Trophoblast cell (in vitro differentiated cells and primary cell): ENCODE data around the gene GTF2A2.

Source experiments
- DNase-seq, 2 donors: peaks; one replicate each; pipeline ENCODE4 v3.0.0-alpha.2; 2016
- H2AFZ ChIP-seq: 2 replicates; pipeline ENCODE4 v1.6.1; 2013; ENCODE audit warnings: low read length, moderate library complexity, mild to moderate bottlenecking; ENCODE audit not compliant: insufficient read depth, poor library complexity
- H2AK5ac ChIP-seq: 2 replicates; pipeline ENCODE4 v1.6.1; 2013; ENCODE audit warnings: mild to moderate bottlenecking, low read length
- H2BK120ac ChIP-seq: 2 replicates; pipeline ENCODE4 v1.6.1; 2013; ENCODE audit warnings: low read length, mild to moderate bottlenecking, moderate library complexity; ENCODE audit not compliant: insufficient read depth, poor library complexity
- H2BK12ac ChIP-seq: 2 replicates; pipeline ENCODE4 v1.6.1; 2013; ENCODE audit warnings: mild to moderate bottlenecking, low read length, moderate library complexity
- H2BK5ac ChIP-seq: 2 replicates; pipeline ENCODE4 v1.6.1; 2013; ENCODE audit warnings: low read length, low read depth, moderate library complexity, mild to moderate bottlenecking; ENCODE audit not compliant: poor library complexity
- H3K14ac ChIP-seq: 2 replicates; pipeline ENCODE4 v1.6.1; 2013; ENCODE audit warnings: mild to moderate bottlenecking, low read length
- H3K18ac ChIP-seq: 2 replicates; pipeline ENCODE4 v1.6.1; 2013; ENCODE audit warnings: mild to moderate bottlenecking, low read length
- H3K23ac ChIP-seq: 2 replicates; pipeline ENCODE4 v1.6.1; 2013; ENCODE audit warnings: low read length
- H3K27ac ChIP-seq: 2 replicates; pipeline ENCODE4 v1.5.1; 2013; ENCODE audit warnings: low read depth, mild to moderate bottlenecking, inconsistent platforms, low read length, moderate library complexity
- H3K27me3 ChIP-seq: 2 replicates; pipeline ENCODE4 v1.6.1; 2013; ENCODE audit warnings: inconsistent platforms, mild to moderate bottlenecking, low read length, moderate library complexity; ENCODE audit not compliant: insufficient read depth
- H3K36me3 ChIP-seq, 2 experiments: 1 replicate in 1 of 2; 2 replicates in 1 of 2; pipeline ENCODE4 v1.6.1; 2013; ENCODE audit warnings: low read length in 2 of 2, mild to moderate bottlenecking in 2 of 2, moderate library complexity in 1 of 2; ENCODE audit not compliant: insufficient read depth in 2 of 2, control insufficient read depth in 1 of 2
- H3K4ac ChIP-seq: 2 replicates; pipeline ENCODE4 v1.6.1; 2013; ENCODE audit warnings: low read depth, mild to moderate bottlenecking, low read length, moderate library complexity
- H3K4me1 ChIP-seq, 2 experiments: 1 replicate in 1 of 2; 2 replicates in 1 of 2; pipeline ENCODE4 v1.6.1; 2013; ENCODE audit warnings: low read length in 2 of 2, mild to moderate bottlenecking in 2 of 2, moderate library complexity in 1 of 2; ENCODE audit not compliant: insufficient read depth in 2 of 2, control insufficient read depth in 1 of 2
- H3K4me2 ChIP-seq: 2 replicates; pipeline ENCODE4 v1.6.1; 2013; ENCODE audit warnings: inconsistent platforms, mild to moderate bottlenecking, low read length, moderate library complexity
- H3K4me3 ChIP-seq: 2 replicates; pipeline ENCODE4 v1.5.1; 2013; ENCODE audit warnings: mild to moderate bottlenecking, low read depth, low read length, inconsistent platforms
- H3K79me1 ChIP-seq: one replicate; pipeline ENCODE4 v1.6.1; 2013; ENCODE audit warnings: low read length
- H3K79me2 ChIP-seq: 2 replicates; pipeline ENCODE4 v1.6.1; 2013; ENCODE audit warnings: low read length, mild to moderate bottlenecking; ENCODE audit not compliant: control insufficient read depth, insufficient read depth, poor library complexity
- H3K9ac ChIP-seq: 2 replicates; pipeline ENCODE4 v1.6.1; 2013; ENCODE audit warnings: mild to moderate bottlenecking, low read length
- H3K9me3 ChIP-seq: 2 replicates; pipeline ENCODE4 v1.6.1; 2013; ENCODE audit warnings: low read depth, mild to moderate bottlenecking, control low read depth, inconsistent platforms, low read length; ENCODE audit not compliant: insufficient read depth
- H4K12ac ChIP-seq: 2 replicates; pipeline ENCODE4 v1.6.1; 2013; ENCODE audit warnings: low read depth, mild to moderate bottlenecking, low read length, moderate library complexity
- H4K8ac ChIP-seq: 2 replicates; pipeline ENCODE4 v1.6.1; 2013; ENCODE audit warnings: low read depth, mild to moderate bottlenecking, low read length, moderate library complexity
- H4K91ac ChIP-seq: one replicate; pipeline ENCODE4 v1.6.1; 2013; ENCODE audit warnings: low read depth, mild to moderate bottlenecking, low read length, moderate library complexity
- WGBS: extraction: QIAGEN DNeasy Blood & Tissue Kit; methylation state at CpG from one replicate; pipeline ENCODE4 v1.1.7; 2013; ENCODE audit warnings: missing lambda C conversion rate; ENCODE audit not compliant: insufficient read length, insufficient coverage; ENCODE audit errors: extremely low coverage; 5-methylcytosine and 5-hydroxymethylcytosine counted together

The GTF2A2 gene

GRCh38 chr15:59618406-59618805 is 38.9 kb downstream of the GTF2A2 start:
- no peak overlapping the region for H3K4me3 ChIP-seq
- H3K9me3 ChIP-seq, result no peaks in the 10 kb centered on the region
- no peak overlapping the region for H4K91ac ChIP-seq
- H2AK5ac ChIP-seq, result no peak overlapping the region
- H3K27me3 ChIP-seq, result no peaks in the 10 kb centered on the region
- H3K79me2 ChIP-seq, result no peaks in the 10 kb centered on the region
- no peak overlapping the region for H2BK5ac ChIP-seq
- no peak overlapping the region for H2BK12ac ChIP-seq
- H3K9ac ChIP-seq, result no peak overlapping the region
- H3K4me1 ChIP-seq, result no peaks in the 10 kb centered on the region
- H2BK120ac ChIP-seq, result no peak overlapping the region
- H3K36me3 ChIP-seq, result no peaks in the 10 kb centered on the region
- H4K12ac ChIP-seq, result no peak overlapping the region
- WGBS, result no CpG with 5 or more reads among the region's 4 CpGs
- no peak overlapping the region for H3K27ac ChIP-seq
- no peak overlapping the region for H3K4me2 ChIP-seq
- no peak overlapping the region for H2AFZ ChIP-seq
- H3K18ac ChIP-seq, result no peak overlapping the region
- H3K14ac ChIP-seq, result no peak overlapping the region
- H3K79me1 ChIP-seq, result no peaks in the 10 kb centered on the region
- no peak for DNase-seq
- no peak overlapping the region for H3K4ac ChIP-seq
- no peak overlapping the region for H4K8ac ChIP-seq
- H3K23ac ChIP-seq, result no peak overlapping the region

- no peak overlapping the region for H2BK5ac ChIP-seq
- H3K79me2 ChIP-seq, result no peaks in the 10 kb centered on the region
- H3K9me3 ChIP-seq, result no peaks in the 10 kb centered on the region
- no peaks in the 10 kb centered on the region for H3K79me1 ChIP-seq
- no peak overlapping the region for H3K18ac ChIP-seq
- H2BK120ac ChIP-seq, result no peak overlapping the region
- H3K4me2 ChIP-seq, result no peak overlapping the region
- no peak overlapping the region for H3K4me3 ChIP-seq
- no peak overlapping the region for H4K91ac ChIP-seq
- no peaks in the 10 kb centered on the region for H3K27me3 ChIP-seq
- DNase-seq, result no peak
- H2BK12ac ChIP-seq, result no peak overlapping the region
- H2AK5ac ChIP-seq, result no peak overlapping the region
- H3K27ac ChIP-seq, result no peak overlapping the region
- no peak overlapping the region for H3K4ac ChIP-seq
- no peaks in the 10 kb centered on the region for H3K36me3 ChIP-seq
- no peak overlapping the region for H2AFZ ChIP-seq
- WGBS, result no CpG with 5 or more reads among the region's 3 CpGs
- H4K12ac ChIP-seq, result no peak overlapping the region
- H3K9ac ChIP-seq, result no peak overlapping the region
- H3K14ac ChIP-seq, result no peak overlapping the region
- H3K23ac ChIP-seq, result no peak overlapping the region
- H3K4me1 ChIP-seq, result no peaks in the 10 kb centered on the region
- no peak overlapping the region for H4K8ac ChIP-seq
Measured at GRCh38 chr15:59616379-59616778, 40.9 kb downstream of the GTF2A2 start.

GRCh38 chr15:59615661-59616060 is 41.7 kb downstream of the GTF2A2 start:
- no peak overlapping the region for H3K23ac ChIP-seq
- no peak overlapping the region for H3K14ac ChIP-seq
- no peak overlapping the region for H2AFZ ChIP-seq
- H3K27ac ChIP-seq, result no peak overlapping the region
- H2BK120ac ChIP-seq, result no peak overlapping the region
- no peaks in the 10 kb centered on the region for H3K36me3 ChIP-seq
- H3K4ac ChIP-seq, result no peak overlapping the region
- H3K4me3 ChIP-seq, result no peak overlapping the region
- H3K4me2 ChIP-seq, result no peak overlapping the region
- H3K9ac ChIP-seq, result no peak overlapping the region
- WGBS, result no CpG with 5 or more reads among the region's 5 CpGs
- H3K79me1 ChIP-seq, result no peaks in the 10 kb centered on the region
- H3K9me3 ChIP-seq, result no peaks in the 10 kb centered on the region
- no peak overlapping the region for H2BK12ac ChIP-seq
- no peaks in the 10 kb centered on the region for H3K79me2 ChIP-seq
- H4K12ac ChIP-seq, result no peak overlapping the region
- H3K27me3 ChIP-seq, result no peaks in the 10 kb centered on the region
- no peak overlapping the region for H3K18ac ChIP-seq
- H3K4me1 ChIP-seq, result no peaks in the 10 kb centered on the region
- no peak overlapping the region for H4K91ac ChIP-seq
- DNase-seq, result no peak
- H2AK5ac ChIP-seq, result no peak overlapping the region
- H4K8ac ChIP-seq, result no peak overlapping the region
- H2BK5ac ChIP-seq, result no peak overlapping the region

GRCh38 chr15:59614153-59614552 is 43.2 kb downstream of the GTF2A2 start:
- WGBS, result no CpG with 5 or more reads among the region's 7 CpGs
- no peak overlapping the region for H4K91ac ChIP-seq
- H3K14ac ChIP-seq, result no peak overlapping the region

More at GRCh38 chr15:59614153-59614552, 43.2 kb downstream of the GTF2A2 start:
- Histone ChIP-seq H3K4me2 (no peak overlapping the region), H3K36me3 (no peaks in the 10 kb centered on the region), H3K4me3 (no peak overlapping the region), H3K4me1 (no peaks in the 10 kb centered on the region), H2BK12ac (no peak overlapping the region), H2AK5ac (no peak overlapping the region), H3K9me3 (peaks cover 5% of the 10 kb centered on the region), H2AFZ (no peak overlapping the region), H3K9ac (no peak overlapping the region), H3K4ac (no peak overlapping the region), H2BK120ac (no peak overlapping the region), H3K27ac (no peak overlapping the region), H4K12ac (no peak overlapping the region), H3K23ac (no peak overlapping the region), H3K79me2 (no peaks in the 10 kb centered on the region), H3K79me1 (no peaks in the 10 kb centered on the region), H2BK5ac (no peak overlapping the region), H3K18ac (no peak overlapping the region), H3K27me3 (no peaks in the 10 kb centered on the region), H4K8ac (no peak overlapping the region)
- DNase-seq, result no peak
